Activated T-helper 1 cell treated with Interleukin-2 at 50 U/mL for 16 hours (primary cell): Measurements from ENCODE around the gene RABL6.
"Not testable (repeated sequence)": the region's sequence is repeated elsewhere in the genome, so short reads cannot be mapped to it uniquely, and the experiment has no call there.

Source experiments
- DNase-seq: peaks from one replicate; pipeline ENCODE4 v3.0.0-alpha.2; 2020; ENCODE audit warnings: low read depth

RABL6 gene

DNA sequence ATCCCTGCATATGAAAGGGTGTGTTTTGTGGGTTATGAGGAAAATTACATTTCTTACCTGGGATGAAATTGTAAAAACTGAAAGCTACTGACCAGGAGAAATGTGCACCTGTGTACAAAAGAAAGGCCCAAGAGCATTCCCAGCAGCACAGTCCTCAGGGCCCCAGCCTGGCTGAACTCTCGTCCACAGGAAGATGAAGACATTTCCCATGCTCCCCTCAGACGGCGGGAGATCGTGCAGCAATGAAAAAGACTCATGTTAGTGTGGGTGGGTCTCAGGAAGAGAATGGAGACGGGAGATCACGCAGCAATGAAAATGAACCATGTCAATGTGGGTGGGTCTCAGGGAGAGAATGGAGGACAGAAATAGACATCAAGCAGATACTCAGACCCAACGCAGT is 30.8 kb upstream of the RABL6 start:
- DNase-seq = no peak

DNA sequence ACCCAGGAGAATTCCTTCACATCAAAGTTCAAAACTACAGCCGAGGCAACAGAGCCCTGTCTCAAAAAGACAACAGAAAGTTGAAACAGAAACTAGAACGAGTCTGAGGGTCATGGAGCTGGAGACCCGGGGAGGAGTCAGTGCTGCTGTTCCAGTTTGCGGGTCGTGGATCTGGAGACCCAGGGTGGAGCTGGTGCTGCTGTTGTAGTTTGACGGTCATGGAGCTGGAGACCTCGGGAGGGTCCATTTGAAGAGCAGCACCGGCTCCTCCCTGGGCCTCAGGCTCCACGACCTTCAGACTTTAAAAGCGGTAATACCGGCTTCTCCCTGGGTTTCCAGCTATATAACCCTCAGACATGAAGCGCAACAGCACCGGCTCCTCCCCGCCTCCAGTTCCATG is 30.4 kb upstream of the RABL6 start:
- no peak for DNase-seq

DNA sequence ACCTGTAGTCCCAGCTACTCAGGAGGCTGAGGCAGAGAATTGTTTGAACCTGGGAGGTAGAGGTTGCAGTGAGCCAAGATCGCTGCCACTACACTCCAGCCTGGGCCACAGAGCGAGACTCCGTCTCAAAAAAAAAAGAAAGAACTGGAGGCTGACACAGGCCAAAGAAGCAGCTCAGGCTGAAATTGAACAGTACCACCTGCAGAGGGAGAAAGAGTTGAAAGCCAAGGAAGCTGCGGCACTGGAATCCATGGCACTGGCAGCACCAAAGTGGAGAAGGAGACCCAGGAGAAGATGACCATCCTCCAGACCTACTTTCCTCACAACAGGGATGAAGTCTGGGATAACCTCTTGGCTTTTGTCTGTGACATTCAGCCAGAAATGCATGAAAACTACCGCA is 27.9 kb upstream of the RABL6 start:
- no peak for DNase-seq

DNA sequence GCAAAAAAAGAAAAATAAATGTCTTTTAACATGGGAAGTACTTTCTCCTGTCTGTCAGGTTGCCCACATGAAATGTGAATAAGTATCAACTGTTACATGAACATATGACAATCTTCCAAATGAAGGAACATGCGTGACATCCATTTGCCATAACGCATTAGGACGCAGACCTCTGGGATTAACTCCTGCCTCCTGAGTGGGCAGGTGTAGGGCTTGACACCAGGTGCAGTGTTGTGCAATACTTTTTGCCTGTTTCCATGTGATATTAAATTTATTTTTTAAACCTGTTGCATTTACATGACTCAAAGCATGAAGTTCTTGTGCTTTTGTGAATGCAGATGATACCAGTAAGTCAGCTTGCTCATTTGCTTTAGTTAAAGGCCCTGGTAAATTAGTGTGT is 25.3 kb upstream of the RABL6 start:
- no peak for DNase-seq

DNA sequence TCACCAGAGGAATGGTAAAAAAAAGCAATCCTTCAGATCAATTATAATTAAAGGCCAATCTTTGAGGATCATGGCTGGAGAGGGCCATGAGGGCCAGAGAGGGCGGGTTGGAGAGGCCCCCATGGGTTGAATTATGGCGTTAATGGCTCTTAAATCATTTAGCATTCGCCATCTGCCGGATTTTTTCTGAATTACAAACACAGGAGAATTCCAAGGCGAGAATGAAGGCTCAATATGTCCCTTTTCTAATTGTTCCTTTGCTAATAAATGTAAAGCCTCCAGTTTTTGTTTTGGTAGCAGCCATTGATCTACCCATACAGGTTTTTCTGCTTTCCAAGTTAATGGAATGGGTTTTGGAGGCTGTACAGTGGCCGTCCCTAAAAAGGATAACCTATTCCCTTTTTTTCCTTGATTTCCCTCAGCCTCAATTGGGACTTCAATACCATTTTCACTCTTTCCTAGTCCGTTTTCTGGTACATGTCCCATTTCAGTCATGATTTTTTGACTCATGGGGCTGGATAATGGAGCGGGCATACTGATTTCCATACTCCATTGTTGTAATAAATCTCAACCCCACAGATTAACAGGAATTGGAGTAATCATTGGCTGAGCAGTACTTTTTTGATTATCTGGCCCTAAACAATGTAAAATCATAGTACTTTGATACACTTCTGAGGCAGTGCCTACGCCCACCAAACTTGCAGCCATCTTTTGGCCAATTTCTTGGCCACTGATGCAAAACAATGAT is 23.3 kb upstream of the RABL6 start:
- DNase-seq = no peak

DNA sequence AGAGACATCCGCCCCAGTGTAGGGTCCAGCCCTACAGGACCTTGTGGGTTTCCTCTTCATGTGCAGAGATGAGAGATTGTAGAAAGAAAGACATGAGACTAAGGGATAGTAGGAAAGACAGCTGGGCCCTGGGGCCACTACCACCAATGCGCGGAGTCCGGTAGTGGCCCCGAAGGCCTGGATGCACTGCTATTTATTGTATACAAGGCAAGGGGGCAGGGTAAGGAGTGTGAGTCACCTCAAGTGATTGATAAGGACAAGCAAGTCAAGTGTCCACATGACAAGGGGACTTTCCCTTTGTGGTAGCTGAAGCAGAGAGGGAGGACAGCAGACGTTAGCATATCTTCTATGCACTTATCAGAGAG is 22.8 kb upstream of the RABL6 start:
- no peak for DNase-seq

DNA sequence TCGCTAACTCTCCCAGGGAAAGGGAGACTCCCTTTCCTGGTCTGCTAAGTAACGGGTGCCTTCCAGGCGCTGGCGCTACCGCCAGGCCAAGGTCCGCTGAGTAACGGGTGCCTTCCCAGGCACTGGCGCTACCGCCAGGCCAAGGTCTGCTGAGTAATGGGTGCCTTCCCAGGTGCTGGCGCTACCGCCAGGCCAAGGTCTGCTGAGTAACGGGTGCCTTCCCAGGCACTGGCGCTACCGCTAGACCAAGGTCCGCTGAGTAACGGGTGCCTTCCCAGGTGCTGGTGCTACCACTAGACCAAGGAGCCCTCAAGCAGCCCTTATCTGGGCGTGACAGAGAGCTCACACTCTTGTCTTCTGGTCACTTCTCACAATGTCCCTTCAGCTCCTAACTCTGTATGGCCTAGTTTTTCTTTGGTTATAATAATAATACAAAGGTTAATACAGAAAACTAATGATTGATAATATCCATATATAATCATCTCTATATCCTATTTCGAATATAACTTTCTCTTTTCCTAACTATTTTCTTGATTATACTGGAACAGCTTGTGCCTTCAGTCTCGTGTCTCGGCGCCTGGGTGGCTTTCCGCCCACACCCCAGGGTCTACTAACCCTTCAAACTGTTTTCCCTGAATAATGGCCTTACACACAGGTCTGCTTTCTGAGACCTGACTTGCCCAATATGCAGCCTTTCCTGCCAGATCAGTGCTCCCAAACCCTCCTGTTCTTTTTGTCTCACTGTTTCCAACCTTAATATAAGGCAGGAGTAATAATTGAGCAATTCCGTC is 22.0 kb upstream of the RABL6 start:
- DNase-seq = not testable (repeated sequence)

DNA sequence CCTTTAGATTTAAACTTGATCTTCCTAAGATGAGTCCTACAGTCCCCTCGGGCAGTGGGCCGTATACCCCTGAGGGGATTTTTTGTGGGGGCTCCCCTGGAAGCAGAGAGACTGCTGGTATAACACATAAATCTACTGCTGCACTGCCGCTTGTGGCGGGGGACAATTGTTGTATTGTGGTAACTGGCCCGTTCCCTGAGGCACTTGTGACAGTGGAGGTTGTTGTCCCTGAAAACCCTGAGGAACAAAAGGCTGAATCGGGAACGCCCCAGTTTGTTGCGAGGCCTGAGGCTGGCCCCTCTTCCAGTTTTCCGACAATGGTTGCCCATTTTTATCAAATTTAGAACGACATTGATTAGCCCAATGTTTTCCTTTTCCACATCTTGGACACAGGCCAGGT is 21.3 kb upstream of the RABL6 start:
- no peak for DNase-seq

DNA sequence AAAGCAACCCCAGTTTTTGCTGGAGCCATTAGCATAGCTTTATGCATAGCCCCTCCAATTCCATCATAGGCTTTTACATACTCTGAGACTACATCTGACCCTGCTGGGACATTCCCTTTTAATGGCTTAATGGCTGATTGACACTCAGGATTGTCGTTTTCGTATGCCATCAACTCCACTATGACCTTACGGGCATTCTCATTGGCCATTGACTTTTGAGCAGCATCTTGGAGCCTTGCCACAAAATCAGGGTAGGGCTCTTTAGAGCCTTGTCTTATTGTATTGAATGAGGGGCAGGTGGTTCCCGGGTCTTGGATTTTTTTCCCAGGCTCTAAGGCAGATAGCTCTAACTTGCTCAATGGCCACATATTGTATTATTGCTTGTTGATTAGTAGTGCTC is 20.8 kb upstream of the RABL6 start:
- not testable (repeated sequence) for DNase-seq

DNA sequence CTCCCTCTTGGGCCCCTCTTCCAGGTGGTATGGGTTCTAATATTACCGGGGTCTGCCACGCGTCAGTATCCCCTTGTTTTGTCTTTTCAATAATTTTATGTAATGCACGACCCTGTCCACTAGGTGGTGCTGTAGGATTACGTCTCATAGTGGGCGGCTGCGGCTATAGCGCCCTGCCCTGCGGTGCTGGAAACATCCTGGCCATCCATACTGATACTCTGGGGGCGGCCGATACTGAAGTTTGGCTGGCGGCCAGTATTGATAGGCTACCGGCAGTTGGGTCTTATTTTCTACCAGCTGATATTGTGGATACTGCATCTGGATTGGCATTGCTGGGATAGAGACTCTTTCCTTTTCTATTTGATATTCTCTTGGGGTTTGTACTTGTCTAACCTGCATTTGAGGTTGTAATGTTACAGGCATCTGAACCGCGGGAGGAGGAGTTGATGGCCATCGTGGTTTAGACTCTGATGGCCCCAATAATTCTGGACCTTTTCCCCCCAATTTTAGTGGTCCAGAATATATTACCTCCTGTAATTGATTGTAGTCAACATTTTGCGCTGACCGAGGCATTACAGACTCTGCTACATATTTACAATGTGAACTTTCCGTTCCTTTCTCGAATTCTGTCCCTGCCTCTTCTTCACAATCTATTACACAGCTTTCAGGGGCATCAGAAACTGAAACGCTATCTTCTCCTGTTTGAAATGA is 19.9 kb upstream of the RABL6 start:
- peak; percentile 49 for DNase-seq

DNA sequence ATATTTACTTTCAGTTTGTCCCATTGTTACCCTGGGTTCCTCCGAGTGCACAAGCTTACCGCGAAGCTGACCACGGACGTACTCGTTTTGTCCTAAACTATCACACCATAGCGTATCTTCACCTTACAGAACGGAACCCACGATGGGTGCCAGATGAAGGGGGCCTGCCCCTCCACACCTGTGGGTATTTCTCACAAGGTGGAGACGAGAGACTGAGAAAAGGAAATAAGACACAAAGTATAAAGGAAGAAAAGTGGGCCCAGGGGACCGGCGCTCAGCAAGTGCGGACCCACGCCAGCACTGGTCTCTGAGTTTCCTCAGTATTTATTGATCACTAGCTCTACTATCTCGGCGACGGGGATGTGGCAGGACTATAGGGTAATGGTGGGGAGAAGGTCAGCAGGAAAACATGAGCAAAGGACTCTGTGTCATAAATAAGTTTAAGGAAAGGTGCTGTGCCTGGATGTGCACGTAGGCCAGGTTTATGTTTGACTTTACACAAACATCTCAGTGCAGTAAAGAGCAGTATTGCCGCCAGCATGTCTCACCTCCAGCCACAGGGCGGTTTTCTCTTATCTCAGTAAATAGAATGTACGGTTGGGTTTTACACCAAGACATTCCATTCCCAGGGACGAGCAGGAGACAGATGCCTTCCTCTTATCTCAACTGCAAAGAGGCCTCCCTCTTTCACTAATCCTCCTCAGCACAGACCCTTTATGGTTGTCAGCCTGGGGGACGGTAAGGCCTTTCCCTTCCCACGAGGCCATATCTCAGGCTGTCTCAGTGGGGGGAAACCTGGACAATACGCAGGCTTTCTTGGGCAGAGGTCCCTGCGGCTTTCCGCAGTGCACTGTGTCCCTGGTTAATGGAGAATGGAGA is 18.9 kb upstream of the RABL6 start:
- DNase-seq = not testable (repeated sequence)

DNA sequence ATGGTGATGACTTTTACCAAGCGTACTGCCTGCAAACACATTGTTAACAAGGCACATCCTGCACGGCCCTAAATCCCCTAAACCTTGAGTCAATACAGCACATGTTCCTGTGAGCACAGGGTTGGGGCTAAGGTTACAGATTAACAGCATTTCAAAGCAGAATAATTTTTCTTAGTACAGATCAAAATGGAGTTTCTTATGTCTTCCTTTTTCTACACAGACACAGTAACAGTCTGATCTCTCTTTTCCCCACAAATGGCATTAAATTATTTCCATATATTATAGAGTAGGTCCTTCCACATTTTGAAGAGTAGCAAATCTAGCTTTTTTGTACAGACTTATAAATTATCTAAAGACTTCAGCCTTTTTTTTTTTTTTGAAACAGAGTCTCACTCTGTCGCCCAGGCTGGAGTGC is 18.2 kb upstream of the RABL6 start:
- no peak for DNase-seq

DNA sequence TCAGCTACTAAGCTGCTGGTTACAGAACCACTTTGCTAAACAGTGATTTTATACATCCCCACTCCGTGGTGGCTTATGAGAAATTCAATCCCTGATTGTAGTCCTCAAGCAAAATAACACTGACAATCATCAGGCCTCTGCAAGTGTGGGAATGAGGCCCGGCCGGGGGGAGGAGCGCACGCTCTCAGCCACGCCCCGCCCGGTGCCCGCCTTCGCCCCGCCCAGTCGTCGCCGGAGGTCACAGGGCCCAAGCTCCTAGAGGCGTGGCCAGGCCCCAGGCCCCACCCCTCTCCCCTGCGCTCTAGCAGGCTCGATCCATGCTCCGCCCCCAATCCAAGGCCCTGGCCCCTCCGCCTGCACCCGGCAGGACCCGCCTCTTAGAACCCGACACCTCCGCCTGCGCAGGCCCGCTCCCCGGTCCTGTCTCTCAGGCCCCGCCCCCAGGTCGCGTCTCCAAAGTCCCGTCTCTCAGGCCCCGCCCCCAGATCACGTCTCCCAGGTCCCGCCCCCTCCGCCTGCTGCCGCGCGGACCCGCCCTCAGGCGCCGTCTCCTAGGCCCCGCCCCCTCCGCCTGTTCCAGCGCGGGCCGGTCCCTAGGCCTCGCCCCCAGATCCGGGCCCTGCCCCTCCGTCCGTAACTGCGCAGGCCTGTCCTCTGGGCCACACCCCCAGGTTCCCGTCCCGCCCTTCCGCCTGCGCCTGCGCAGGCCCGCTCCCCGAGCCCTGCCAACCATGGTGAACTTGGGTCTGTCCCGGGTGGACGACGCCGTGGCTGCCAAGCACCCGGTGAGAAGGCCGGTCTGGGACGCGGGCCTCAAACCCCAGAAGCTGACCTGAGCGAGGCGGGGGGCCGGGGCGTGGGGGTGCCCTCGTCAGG is 16.9 kb upstream of the RABL6 start, which contains the start of gene TMEM141:
TMEM141 (plus strand) TSS at position 705 of the 876 bp plus-strand sequence; CDS start at position 732, 27 bp downstream.
- peak; percentile 99 for DNase-seq

DNA sequence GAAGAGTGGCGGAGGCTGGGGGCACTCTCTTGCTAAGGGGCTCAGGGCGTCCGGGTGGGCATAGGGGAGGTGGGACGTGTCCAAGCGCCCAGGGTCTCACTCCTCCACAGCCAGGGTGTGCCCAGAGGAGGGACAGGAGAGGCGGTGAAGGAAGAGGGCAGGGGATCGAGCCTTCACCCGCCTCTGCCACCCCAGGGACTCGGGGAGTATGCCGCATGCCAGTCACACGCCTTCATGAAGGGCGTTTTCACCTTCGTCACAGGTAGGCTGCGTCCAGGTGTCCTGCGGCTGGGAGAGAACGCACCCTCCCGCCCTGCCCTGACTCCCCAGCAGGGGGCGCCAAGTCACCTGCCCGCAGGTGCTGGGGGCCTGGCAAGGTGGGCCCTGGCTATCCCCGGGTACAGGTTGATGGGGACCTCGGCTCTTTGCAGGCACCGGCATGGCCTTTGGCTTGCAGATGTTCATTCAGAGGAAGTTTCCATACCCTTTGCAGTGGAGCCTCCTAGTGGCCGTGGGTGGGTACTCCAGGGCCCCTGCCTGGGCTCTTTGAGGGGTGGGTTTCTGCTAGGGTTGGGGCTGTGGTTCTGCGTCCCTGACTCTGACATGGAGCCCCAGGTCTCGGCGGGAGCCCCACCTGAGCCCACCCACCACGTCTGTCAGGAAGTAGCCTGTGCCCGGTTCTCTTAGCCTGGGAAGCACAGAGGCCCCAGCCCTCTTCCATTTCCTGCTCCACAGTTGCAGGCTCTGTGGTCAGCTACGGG is 16.1 kb upstream of the RABL6 start:
- peak; percentile 45 for DNase-seq

DNA sequence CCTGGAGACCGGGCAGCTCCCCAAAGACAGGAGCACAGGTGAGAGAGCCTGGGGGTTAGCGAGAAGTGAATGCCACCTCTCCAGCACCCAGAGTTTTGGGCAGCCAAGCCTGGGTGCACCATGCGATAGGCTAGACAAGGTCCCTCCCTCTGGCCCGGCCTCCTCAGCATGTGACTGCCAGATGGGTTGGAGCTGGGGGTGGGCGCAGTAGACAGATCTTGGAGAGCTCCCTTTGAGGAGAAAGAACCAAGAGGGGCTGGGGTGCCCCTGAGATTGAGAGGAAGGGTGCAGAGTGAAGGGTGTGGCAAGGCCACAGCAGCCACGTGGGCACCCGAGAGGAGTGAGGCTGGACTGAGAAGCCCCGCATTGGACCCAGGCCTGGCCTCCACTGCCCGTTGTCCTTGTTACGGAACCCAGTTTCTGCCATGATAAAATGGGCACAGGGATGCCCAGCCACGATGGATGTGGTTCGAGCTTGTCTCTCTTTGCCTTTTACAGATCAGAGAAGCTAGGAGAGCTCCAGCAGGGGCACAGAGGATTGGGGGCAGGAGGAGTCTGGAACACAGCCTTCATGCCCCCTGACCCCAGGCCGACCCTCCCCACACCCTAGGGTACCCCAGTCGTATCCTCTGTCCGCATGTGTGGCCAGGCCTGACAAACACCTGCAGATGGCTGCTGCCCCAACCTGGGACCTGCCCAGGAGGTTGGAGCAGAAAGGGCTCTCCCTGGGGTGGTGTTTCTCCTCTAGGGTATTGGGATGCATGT is 15.2 kb upstream of the RABL6 start:
- no peak for DNase-seq

DNA sequence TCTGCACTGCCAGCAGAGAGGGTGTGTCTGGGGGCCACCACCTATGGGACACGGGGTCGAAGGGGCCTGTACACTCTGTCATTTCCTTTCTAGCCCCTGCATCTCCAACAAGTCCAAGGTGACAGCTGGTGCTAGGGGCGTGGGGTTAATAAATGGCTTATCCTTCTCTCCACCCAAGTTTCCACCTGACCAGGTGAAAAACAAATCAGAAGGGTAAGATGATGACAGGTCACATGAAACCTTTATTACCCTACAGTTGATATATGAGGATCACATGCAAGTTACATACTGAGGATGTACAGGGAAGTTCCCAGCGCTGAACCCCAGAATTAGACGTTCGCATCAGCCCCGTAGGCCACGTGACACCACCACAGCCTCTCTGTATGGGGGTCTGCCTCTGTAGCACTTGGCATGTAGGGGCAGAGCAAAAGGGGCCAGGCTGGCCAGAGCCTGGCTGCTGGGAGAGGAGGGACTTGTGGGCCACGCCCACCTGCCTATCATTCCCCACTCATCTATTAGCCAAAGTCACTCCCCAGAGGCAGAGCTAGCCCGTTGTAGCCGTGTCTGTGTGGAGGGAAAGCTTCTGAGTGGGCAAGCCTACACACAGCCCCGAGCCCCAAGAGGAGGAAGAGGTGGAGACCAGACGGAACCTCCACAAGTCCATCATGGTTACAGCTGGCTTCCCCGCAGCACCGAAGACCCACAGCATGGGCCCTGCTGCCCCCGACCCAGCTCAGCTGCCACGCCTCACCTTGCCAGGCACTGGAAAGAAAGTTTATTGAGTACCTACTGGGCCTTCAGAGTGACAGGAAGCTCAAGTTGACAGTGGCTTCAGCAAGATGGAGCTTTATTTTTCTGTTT is 14.4 kb upstream of the RABL6 start:
- no peak for DNase-seq

DNA sequence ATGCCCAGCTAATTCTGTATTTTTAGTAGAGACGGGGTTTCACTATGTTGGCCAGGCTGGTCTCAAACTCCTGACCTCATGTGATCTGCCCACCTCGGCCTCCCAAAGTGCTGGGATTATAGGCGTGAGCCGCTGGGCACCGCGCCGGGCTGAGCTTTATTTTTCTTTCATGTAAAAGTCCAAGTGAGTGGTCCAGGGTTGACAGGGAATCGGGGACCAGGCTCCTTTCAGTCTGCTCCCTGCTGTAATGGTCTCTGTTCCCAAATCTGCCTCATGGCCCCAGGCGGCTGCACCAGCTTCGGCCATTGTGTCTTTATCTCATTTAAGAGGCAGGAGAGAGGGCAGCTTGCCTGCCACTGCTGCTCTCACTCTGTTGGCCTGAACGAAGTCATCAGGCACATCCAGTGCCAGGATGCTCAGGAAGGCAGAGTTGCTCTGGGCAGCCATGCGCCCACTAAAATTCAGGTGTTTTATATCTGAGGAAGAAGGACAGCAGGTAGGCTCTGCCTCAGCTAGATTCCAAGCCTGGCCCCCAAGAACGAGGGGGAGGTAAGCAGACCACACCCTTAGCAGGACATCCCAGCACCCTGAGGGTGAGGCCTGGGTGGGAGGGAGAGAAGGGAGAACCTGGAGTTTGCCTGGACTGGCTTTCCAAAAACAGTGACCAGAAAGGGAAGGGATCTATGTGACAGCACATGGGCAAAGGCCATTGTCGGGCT is 13.3 kb upstream of the RABL6 start:
- DNase-seq = no peak

DNA sequence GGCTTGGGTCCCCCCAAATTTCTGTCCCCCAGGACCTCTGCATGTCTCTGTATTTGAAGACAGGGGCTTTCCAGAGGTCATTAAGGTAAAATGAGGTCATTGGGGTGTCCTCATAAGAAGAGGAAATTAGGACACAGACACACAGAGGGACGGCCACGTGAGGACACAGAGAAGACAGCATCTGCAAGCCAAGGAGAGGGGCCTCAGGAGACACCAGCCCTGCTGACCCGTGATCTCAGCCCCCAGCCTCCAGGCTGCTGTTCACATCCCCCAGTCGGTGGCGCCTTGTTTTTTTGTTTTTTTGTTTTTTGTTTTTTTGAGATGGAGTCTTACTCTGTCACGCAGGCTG is 12.8 kb upstream of the RABL6 start:
- DNase-seq = no peak
